Liver (tissue), 9 donors: ENCODE data around the gene PDPN. TPM values are rescaled to one million over a fixed set of nuclear protein-coding genes. Genes with fewer than 3 reads are reported as not detected.

Experiments
- DNase-seq: peaks from one replicate; pipeline ENCODE4 v3.0.0-alpha.2; 2017; ENCODE audit warnings: low spot score
- H3K27ac ChIP-seq, 2 donors: one replicate each; pipeline ENCODE4 v1.7.0; 2013; ENCODE audit warnings: inconsistent platforms in 2 of 2, low read length in 2 of 2, control low read depth in 1 of 2, low read depth in 1 of 2, mild to moderate bottlenecking in 1 of 2
- H3K27me3 ChIP-seq, 4 donors: one replicate each; pipeline versions ENCODE4 v1.6.1 to v1.7.0; 2013; ENCODE audit warnings: low read length in 3 of 4, inconsistent platforms in 1 of 4, mild to moderate bottlenecking in 1 of 4, moderate library complexity in 1 of 4; ENCODE audit not compliant: control insufficient read depth in 4 of 4, insufficient read depth in 4 of 4
- H3K36me3 ChIP-seq, 4 donors: one replicate each; pipeline versions ENCODE4 v1.6.1 to v1.7.0; 2013; ENCODE audit warnings: low read length in 3 of 4, mild to moderate bottlenecking in 3 of 4, low read depth in 1 of 4, moderate library complexity in 1 of 4; ENCODE audit not compliant: control insufficient read depth in 4 of 4, insufficient read depth in 3 of 4
- H3K4me1 ChIP-seq, 4 donors: one replicate each; pipeline versions ENCODE4 v1.6.1 to v1.7.0; 2013; ENCODE audit warnings: low read length in 3 of 4, mild to moderate bottlenecking in 3 of 4, moderate library complexity in 1 of 4; ENCODE audit not compliant: control insufficient read depth in 4 of 4, insufficient read depth in 4 of 4
- H3K4me3 ChIP-seq, 3 donors: one replicate each; pipeline versions ENCODE4 v1.6.1 to v1.7.0; 2013; ENCODE audit warnings: low read length in 3 of 3, control low read depth in 1 of 3, low read depth in 1 of 3, mild to moderate bottlenecking in 1 of 3
- H3K9ac ChIP-seq, 2 donors: one replicate each; pipeline ENCODE4 v1.7.0; 2013; ENCODE audit warnings: low read length in 2 of 2, mild to moderate bottlenecking in 2 of 2, moderate library complexity in 2 of 2, control low read depth in 1 of 2, low read depth in 1 of 2
- H3K9me3 ChIP-seq, 4 donors: one replicate each; pipeline versions ENCODE4 v1.6.1 to v1.7.0; 2013; ENCODE audit warnings: low read length in 3 of 4; ENCODE audit not compliant: control insufficient read depth in 4 of 4
- ATF3 ChIP-seq: IDR thresholded peaks from 2 replicates; pipeline ENCODE4 v1.6.1; 2016; ENCODE audit warnings: antibody characterized with exemption
- CTCF ChIP-seq: fragments of 150-350 bp; IDR thresholded peaks from 2 replicates; pipeline ENCODE4 v1.5.1; 2017; ENCODE audit warnings: improper control_type of control experiment, low read depth, low read length; ENCODE audit not compliant: missing input control
- EGR1 ChIP-seq, 2 donors: IDR thresholded peaks; 2 replicates each; pipeline ENCODE4 v1.6.1; 2016 to 2018; ENCODE audit warnings: antibody characterized with exemption in 2 of 2, low read depth in 2 of 2
- FOXA1 ChIP-seq: IDR thresholded peaks from 2 replicates; pipeline ENCODE4 v1.6.1; 2016; ENCODE audit warnings: antibody characterized with exemption
- FOXA2 ChIP-seq: IDR thresholded peaks from 2 replicates; pipeline ENCODE4 v1.6.1; 2016; ENCODE audit warnings: antibody characterized with exemption
- GABPA ChIP-seq, 2 donors: IDR thresholded peaks in 1 of 2; conservative IDR thresholded peaks in 1 of 2; 2 replicates each; pipeline ENCODE4 v1.6.1; 2016; ENCODE audit warnings: antibody characterized with exemption in 2 of 2, mild to moderate bottlenecking in 1 of 2, moderate library complexity in 1 of 2
- HNF4A ChIP-seq, 2 donors: conservative IDR thresholded peaks; 2 replicates each; pipeline ENCODE4 v1.6.1; 2016; ENCODE audit warnings: antibody characterized with exemption in 2 of 2, mild to moderate bottlenecking in 2 of 2
- HNF4G ChIP-seq: IDR thresholded peaks from 2 replicates; pipeline ENCODE4 v1.6.1; 2016; ENCODE audit warnings: antibody characterized with exemption
- JUND ChIP-seq, 2 donors: IDR thresholded peaks; 2 replicates each; pipeline ENCODE4 v1.6.1; 2016; ENCODE audit warnings: antibody characterized with exemption in 2 of 2
- MAX ChIP-seq: IDR thresholded peaks from 2 replicates; pipeline ENCODE4 v1.6.1; 2016; ENCODE audit warnings: antibody characterized with exemption
- NR2F2 ChIP-seq: IDR thresholded peaks from 2 replicates; pipeline ENCODE4 v1.6.1; 2016; ENCODE audit warnings: antibody characterized with exemption
- RAD21 ChIP-seq, 2 donors: IDR thresholded peaks; 2 replicates each; pipeline ENCODE4 v1.6.1; 2016; ENCODE audit warnings: antibody characterized with exemption in 2 of 2, mild to moderate bottlenecking in 2 of 2
- REST ChIP-seq: IDR thresholded peaks from 2 replicates; pipeline ENCODE4 v1.6.1; 2016; ENCODE audit warnings: antibody characterized with exemption, mild to moderate bottlenecking
- RXRA ChIP-seq, 2 donors: IDR thresholded peaks; 2 replicates each; pipeline ENCODE4 v1.6.1; 2017 to 2018; ENCODE audit warnings: antibody characterized with exemption in 2 of 2, mild to moderate bottlenecking in 1 of 2
- SP1 ChIP-seq: IDR thresholded peaks from 2 replicates; pipeline ENCODE4 v1.6.1; 2018; ENCODE audit warnings: antibody characterized with exemption, mild to moderate bottlenecking
- TAF1 ChIP-seq: conservative IDR thresholded peaks from 2 replicates; pipeline ENCODE4 v1.6.1; 2016; ENCODE audit warnings: antibody characterized with exemption, mild to moderate bottlenecking
- YY1 ChIP-seq: IDR thresholded peaks from 2 replicates; pipeline ENCODE4 v1.6.1; 2016; ENCODE audit warnings: antibody characterized with exemption, mild to moderate bottlenecking
- ZBTB33 ChIP-seq: IDR thresholded peaks from 2 replicates; pipeline ENCODE4 v1.6.1; 2016; ENCODE audit warnings: antibody characterized with exemption
- WGBS: extraction: QIAGEN DNeasy Blood & Tissue Kit; methylation state at CpG from one replicate; pipeline ENCODE4 v1.1.7; 2013; 5-methylcytosine and 5-hydroxymethylcytosine counted together
- polyA plus RNA-seq, 2 donors: library from polyadenylated mRNA; stranded (reverse) in 1 of 2; unstranded in 1 of 2; fragments of 200-250 nt in 1 of 2; fragments of >200 nt in 1 of 2; fragmentation: Nextera tagmentation in 1 of 2; extraction: Ambion mirVana in 1 of 2; gene quantifications; one replicate each; pipeline versions ENCODE4 v1.2.1 to v1.2.3, GENCODE V29; 2013 to 2015
- total RNA-seq, 2 donors: library from RNA; depleted of rRNA; stranded (reverse); fragments of >200 nt; gene quantifications; one replicate each; pipeline ENCODE4 v1.2.3, GENCODE V29; 2014
- donor health status: healthy.
- donor health status: healthy.
- donor health status: healthy.
- donor health status: healthy.
- donor health status: healthy.

Gene PDPN
- total and polyA plus RNA-seq, 4 donors, result 0.09 to 0.31 (median 0.21) TPM

- no peak overlapping the region for H3K9ac ChIP-seq
- H3K27me3 ChIP-seq, result peaks cover 0 to 8% (median 6%) of the 10 kb centered on the region in 4 donors
- no peak for DNase-seq
- H3K9me3 ChIP-seq, result peaks cover 0 to 3% (median 0%) of the 10 kb centered on the region in 4 donors
- H3K4me3 ChIP-seq, result no peak overlapping the region
- H3K4me1 ChIP-seq, result no peaks in the 10 kb centered on the region
- WGBS, result 78% methylated on average over 11 of the region's 11 CpGs
- H3K27ac ChIP-seq, result no peak overlapping the region
- TF ChIP-seq JUND (IDR thresholded peaks at IDR 0.05), result no peak
- no peak for TF ChIP-seq RXRA (IDR thresholded peaks at IDR 0.05)
- TF ChIP-seq FOXA2, result no peak
- TF ChIP-seq ATF3, result no peak
- no peaks in the 10 kb centered on the region for H3K36me3 ChIP-seq
Measured at GRCh38 chr1:13588946-13589796, 5.5 kb downstream of the PDPN start.

GRCh38 chr1:13590486-13590885 lies 6.9 kb downstream of the PDPN start:
- TF ChIP-seq HNF4A (conservative IDR thresholded peaks at IDR 0.05) (no peak), GABPA (IDR thresholded peaks at IDR 0.05 in 1 of 2, conservative IDR thresholded peaks at IDR 0.05 in 1 of 2) (no peak), NR2F2 (no peak), JUND (IDR thresholded peaks at IDR 0.05) (no peak), RAD21 (IDR thresholded peaks at IDR 0.05) (no peak), RXRA (IDR thresholded peaks at IDR 0.05) (no peak), MAX (no peak), TAF1 (no peak)
- 74% methylated on average over 7 of the region's 7 CpGs for WGBS

GRCh38 chr1:13593511-13594131 lies 10.0 kb downstream of the PDPN start:
- H3K27me3 ChIP-seq, result peaks cover 0 to 6% (median 1%) of the 10 kb centered on the region in 4 donors
- no peak overlapping the region for H3K27ac ChIP-seq
- no peak overlapping the region for H3K4me3 ChIP-seq
- H3K36me3 ChIP-seq, result no peaks in the 10 kb centered on the region
- no peak for DNase-seq
- H3K9me3 ChIP-seq, result peaks cover 0 to 3% (median 0%) of the 10 kb centered on the region in 4 donors
- H3K9ac ChIP-seq, result no peak overlapping the region
- 27% methylated on average over 10 of the region's 10 CpGs for WGBS
- no peaks in the 10 kb centered on the region for H3K4me1 ChIP-seq
- no peak for TF ChIP-seq HNF4G
- no peak for TF ChIP-seq SP1
- no peak for TF ChIP-seq NR2F2
- no peak for TF ChIP-seq REST
- no peak for TF ChIP-seq MAX
- TF ChIP-seq FOXA2, result no peak
- TF ChIP-seq JUND (IDR thresholded peaks at IDR 0.05), result no peak
- no peak for TF ChIP-seq FOXA1
- no peak for TF ChIP-seq RXRA (IDR thresholded peaks at IDR 0.05)
- TF ChIP-seq YY1, result no peak
- no peak for TF ChIP-seq HNF4A (conservative IDR thresholded peaks at IDR 0.05)
- no peak for TF ChIP-seq EGR1 (IDR thresholded peaks at IDR 0.05; ENCODE audit: low read depth in 2 of 2)
- TF ChIP-seq RAD21 (IDR thresholded peaks at IDR 0.05), result no peak
- no peak for TF ChIP-seq CTCF
- TF ChIP-seq TAF1, result no peak
- TF ChIP-seq GABPA (IDR thresholded peaks at IDR 0.05 in 1 of 2, conservative IDR thresholded peaks at IDR 0.05 in 1 of 2), result no peak
- no peak for TF ChIP-seq ZBTB33

More at GRCh38 chr1:13590486-13590885, 6.9 kb downstream of the PDPN start:
- Histone ChIP-seq H3K4me1 (no peaks in the 10 kb centered on the region), H3K4me3 (no peak overlapping the region), H3K9me3 (peaks cover 0 to 3% (median 0%) of the 10 kb centered on the region in 4 donors), H3K27me3 (peaks cover 0 to 8% (median 4%) of the 10 kb centered on the region in 4 donors), H3K27ac (no peak overlapping the region), H3K9ac (no peak overlapping the region), H3K36me3 (no peaks in the 10 kb centered on the region)
- DNase-seq, result no peak
